ENCODE results near the gene CDC7. TPM values are rescaled to one million over a fixed set of nuclear protein-coding genes. Genes with fewer than 3 reads are reported as not detected.
"Not testable (repeated sequence)": the region's sequence is repeated elsewhere in the genome, so short reads cannot be mapped to it uniquely, and the experiment has no call there.

Gene CDC7
- total and polyA plus RNA-seq, 5 experiments from 2014 or later, result 2.9 to 9.5 (median 3.5) TPM

- POLR2A ChIA-PET, result no interaction called here
- Mint-ChIP-seq H3K4me3 (no peak overlapping the region), H3K27ac (no peak overlapping the region), H3K9me3 (no peaks in the 10 kb centered on the region), H3K36me3 (peaks cover 13 to 27% (median 22%) of the 10 kb centered on the region in 3 donors), H3K27me3 (no peaks in the 10 kb centered on the region), H3K4me1 (peaks cover 0 to 8% (median 0%) of the 10 kb centered on the region in 4 donors)
- ATAC-seq (no peak), DNase-seq (no peak)
Observed at GRCh38 chr1:91515994-91516393, 15.3 kb downstream of the CDC7 start.

- POLR2A ChIA-PET, ATAC-seq, H3K27me3 Mint-ChIP-seq, H3K9me3 Mint-ChIP-seq, DNase-seq, H3K4me1 Mint-ChIP-seq, H3K4me3 Mint-ChIP-seq: not testable (repeated sequence)
- peak overlapping the region in 1 of 10 donors; percentile 11 for H3K27ac Mint-ChIP-seq
- H3K36me3 Mint-ChIP-seq, result peaks cover 13 to 27% (median 22%) of the 10 kb centered on the region in 3 donors
Observed at GRCh38 chr1:91516605-91517004, 16.0 kb downstream of the CDC7 start.

GRCh38 chr1:91519167-91519566 is 18.5 kb downstream of the CDC7 start:
- DNase-seq, result not testable (repeated sequence)

GRCh38 chr1:91520942-91521507 is 20.4 kb downstream of the CDC7 start:
- H3K4me3 Mint-ChIP-seq, result no peak overlapping the region
- H3K27me3 Mint-ChIP-seq, result no peaks in the 10 kb centered on the region
- POLR2A ChIA-PET, result no interaction called here
- DNase-seq, result no peak
- H3K36me3 Mint-ChIP-seq, result peaks cover 6 to 17% (median 8%) of the 10 kb centered on the region in 3 donors
- peaks cover 5 to 13% (median 11%) of the 10 kb centered on the region in 4 donors for H3K4me1 Mint-ChIP-seq
- no peaks in the 10 kb centered on the region for H3K9me3 Mint-ChIP-seq
- H3K27ac Mint-ChIP-seq, result no peak overlapping the region
- ATAC-seq, result no peak

More at GRCh38 chr1:91519167-91519566, 18.5 kb downstream of the CDC7 start:
- Mint-ChIP-seq H3K4me1 (peaks cover 5 to 13% (median 11%) of the 10 kb centered on the region in 4 donors), H3K27ac (peak overlapping the region in 1 of 10 donors; percentile 10), H3K36me3 (peaks cover 13 to 22% (median 17%) of the 10 kb centered on the region in 3 donors)
- H3K9me3 Mint-ChIP-seq, ATAC-seq, H3K27me3 Mint-ChIP-seq, H3K4me3 Mint-ChIP-seq: not testable (repeated sequence)
- POLR2A ChIA-PET, result interaction anchor here (1.4 kb wide), 1 partner anchor 367 kb away, joined by 3 read pairs; the partner anchor contains the start of gene TGFBR3

- H3K27me3 Mint-ChIP-seq, result no peaks in the 10 kb centered on the region
- peak overlapping the region in 3 of 10 donors; percentile 0 to 53 (median 17) for H3K27ac Mint-ChIP-seq
- DNase-seq, result no peak
- peaks cover 0 to 2% (median 0%) of the 10 kb centered on the region in 3 donors for H3K36me3 Mint-ChIP-seq
- no peak for ATAC-seq
- peaks cover 5 to 16% (median 11%) of the 10 kb centered on the region in 4 donors for H3K4me1 Mint-ChIP-seq
- POLR2A ChIA-PET, result no interaction called here
- H3K4me3 Mint-ChIP-seq, result no peak overlapping the region
- no peaks in the 10 kb centered on the region for H3K9me3 Mint-ChIP-seq
Observed at GRCh38 chr1:91523482-91523881, 22.8 kb downstream of the CDC7 start.

DNA sequence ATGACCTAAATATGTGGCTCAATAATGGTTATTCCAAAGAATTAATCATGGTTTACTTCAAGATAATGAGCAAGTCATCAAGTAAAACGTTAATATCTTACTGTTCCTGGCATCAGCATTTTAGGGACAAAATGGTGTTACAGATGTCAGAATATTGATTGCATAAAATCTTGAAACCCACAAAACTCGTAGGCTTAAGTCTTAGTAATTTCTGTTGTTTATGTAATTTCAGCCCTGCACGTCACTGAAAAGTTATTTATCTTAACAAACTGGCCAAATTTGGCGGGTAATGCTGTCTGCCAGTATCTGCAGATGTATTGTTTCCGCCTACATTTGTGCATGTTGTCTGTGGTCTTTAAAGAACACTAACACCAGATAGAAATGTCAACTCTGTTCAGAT is 25.8 kb downstream of the CDC7 start:
- Mint-ChIP-seq H3K27ac (peak overlapping the region in 2 of 10 donors; percentile 0 to 29), H3K4me1 (peaks cover 11 to 22% (median 20%) of the 10 kb centered on the region in 4 donors), H3K27me3 (no peaks in the 10 kb centered on the region), H3K4me3 (no peak overlapping the region), H3K9me3 (no peaks in the 10 kb centered on the region), H3K36me3 (peaks cover 0 to 2% (median 0%) of the 10 kb centered on the region in 3 donors)
- POLR2A ChIA-PET, result no interaction called here
- DNase-seq (no peak), ATAC-seq (no peak)

DNA sequence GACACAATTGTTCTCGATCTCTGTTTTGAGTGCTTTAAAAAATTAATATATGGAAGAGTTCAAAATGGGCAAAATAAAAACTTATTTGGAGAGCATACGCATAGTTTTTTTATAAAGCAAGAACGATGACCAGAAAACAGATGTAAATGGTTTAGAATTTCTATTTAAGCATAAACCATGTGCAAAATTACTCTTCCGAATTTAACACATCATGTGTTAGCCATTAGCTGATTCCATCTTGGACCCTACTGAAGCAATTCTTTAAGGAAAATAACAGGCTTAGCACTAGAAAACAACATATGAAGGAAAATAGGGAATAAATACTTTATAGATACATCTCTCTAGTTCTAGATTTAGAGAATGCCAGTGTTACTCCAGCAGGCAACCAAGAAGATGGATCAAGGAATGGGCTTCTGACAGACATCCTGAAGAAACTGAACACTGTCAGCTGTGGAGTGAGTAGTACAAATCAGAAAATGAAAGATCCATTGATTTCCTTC is 26.7 kb downstream of the CDC7 start:
- H3K4me3 Mint-ChIP-seq, result no peak overlapping the region
- DNase-seq, result no peak

DNA sequence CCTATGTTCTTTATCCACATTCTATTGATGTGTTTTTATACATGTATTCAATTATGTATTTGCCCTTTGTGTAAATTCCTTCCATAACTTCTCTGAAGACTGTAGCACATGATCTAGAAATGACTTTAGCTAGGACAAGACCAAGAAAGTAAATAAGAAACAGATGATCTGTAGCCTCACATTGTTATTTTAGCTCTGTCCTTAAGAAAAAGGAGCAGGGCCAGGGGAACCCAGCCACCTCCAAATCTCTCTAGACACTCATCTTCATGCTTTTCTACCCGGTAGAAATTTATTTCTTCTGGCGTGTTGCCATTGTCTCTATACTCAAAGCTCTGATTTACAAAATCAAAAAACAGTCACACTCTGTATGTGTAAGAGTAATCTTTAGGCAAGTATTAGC is 27.1 kb downstream of the CDC7 start:
- H3K4me1 Mint-ChIP-seq, result peaks cover 11 to 26% (median 21%) of the 10 kb centered on the region in 4 donors
- no peak overlapping the region for H3K27ac Mint-ChIP-seq
- ATAC-seq (no peak), DNase-seq (no peak)
- no peaks in the 10 kb centered on the region for H3K9me3 Mint-ChIP-seq
- H3K4me3 Mint-ChIP-seq, result no peak overlapping the region
- POLR2A ChIA-PET, result no interaction called here
- no peaks in the 10 kb centered on the region for H3K27me3 Mint-ChIP-seq
- H3K36me3 Mint-ChIP-seq, result peaks cover 0 to 2% (median 0%) of the 10 kb centered on the region in 3 donors

More for the DNA sequence above, 26.7 kb downstream of the CDC7 start:
- POLR2A ChIA-PET, result no interaction called here
- Mint-ChIP-seq H3K27ac (no peak overlapping the region), H3K27me3 (no peaks in the 10 kb centered on the region), H3K9me3 (no peaks in the 10 kb centered on the region), H3K36me3 (peaks cover 0 to 2% (median 0%) of the 10 kb centered on the region in 3 donors), H3K4me1 (peaks cover 11 to 23% (median 20%) of the 10 kb centered on the region in 4 donors)
- ATAC-seq, result no peak

- DNase-seq (no peak), ATAC-seq (no peak)
- POLR2A ChIA-PET, result no interaction called here
- Mint-ChIP-seq H3K27me3 (no peaks in the 10 kb centered on the region), H3K4me1 (peaks cover 6 to 36% (median 10%) of the 10 kb centered on the region in 4 donors), H3K36me3 (no peaks in the 10 kb centered on the region), H3K4me3 (no peak overlapping the region), H3K9me3 (no peaks in the 10 kb centered on the region), H3K27ac (no peak overlapping the region)
Observed at GRCh38 chr1:91529856-91530255, 29.2 kb downstream of the CDC7 start.

GRCh38 chr1:91533361-91534024 is 32.8 kb downstream of the CDC7 start:
- DNase-seq (no peak), ATAC-seq (no peak)
- Mint-ChIP-seq H3K27me3 (no peaks in the 10 kb centered on the region), H3K9me3 (no peaks in the 10 kb centered on the region), H3K4me3 (peak overlapping the region in 1 of 10 donors; percentile 28), H3K36me3 (no peaks in the 10 kb centered on the region), H3K27ac (peak overlapping the region in 4 of 10 donors; percentile 21 to 84 (median 57)), H3K4me1 (peaks cover 6 to 37% (median 10%) of the 10 kb centered on the region in 4 donors)
- POLR2A ChIA-PET, result no interaction called here

- Mint-ChIP-seq H3K4me1 (peaks cover 2 to 30% (median 4%) of the 10 kb centered on the region in 4 donors), H3K9me3 (no peaks in the 10 kb centered on the region), H3K36me3 (no peaks in the 10 kb centered on the region), H3K27me3 (no peaks in the 10 kb centered on the region), H3K4me3 (no peak overlapping the region), H3K27ac (no peak overlapping the region)
- POLR2A ChIA-PET, result no interaction called here
- DNase-seq (no peak), ATAC-seq (no peak)
Observed at GRCh38 chr1:91535441-91535840, 34.8 kb downstream of the CDC7 start.

DNA sequence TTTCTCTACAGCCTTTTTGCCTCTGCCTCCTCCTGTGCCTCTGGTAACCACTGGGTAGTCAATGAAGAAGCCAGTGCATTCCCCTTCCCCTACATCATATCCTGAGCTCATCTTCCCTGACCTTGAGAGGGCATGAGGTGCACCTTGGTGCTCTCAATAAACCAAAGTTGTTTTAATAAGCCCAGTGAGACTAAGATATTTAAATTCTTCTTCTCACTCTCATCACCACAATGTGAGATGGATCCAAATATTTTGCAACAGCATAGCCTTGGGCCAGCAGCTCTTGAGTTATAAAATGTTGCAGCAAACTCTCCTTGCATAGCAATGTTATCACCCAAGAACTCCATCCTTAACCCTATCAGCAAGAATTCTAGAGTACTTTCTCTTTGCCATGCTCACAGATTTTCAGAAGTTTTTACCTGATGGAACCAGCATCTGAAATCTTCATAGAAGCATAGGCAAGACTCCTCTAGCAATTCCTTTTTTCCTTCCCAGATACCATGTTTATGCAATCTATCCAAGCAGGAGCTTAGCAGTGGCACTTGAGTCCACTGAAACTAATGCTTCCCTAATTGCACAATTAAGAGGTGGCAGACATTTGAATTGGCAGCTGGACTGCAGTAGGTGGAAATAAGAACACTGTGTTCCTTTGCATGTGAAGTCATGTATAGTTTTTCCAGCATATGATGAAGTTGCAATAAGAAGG is 36.8 kb downstream of the CDC7 start:
- Mint-ChIP-seq H3K36me3 (no peaks in the 10 kb centered on the region), H3K27ac (peak overlapping the region in 2 of 10 donors; percentile 30 to 31), H3K9me3 (peaks cover 0 to 3% (median 0%) of the 10 kb centered on the region in 9 donors), H3K4me1 (peaks cover 2 to 42% (median 15%) of the 10 kb centered on the region in 4 donors), H3K27me3 (no peaks in the 10 kb centered on the region), H3K4me3 (no peak overlapping the region)
- no peak for ATAC-seq
- no peak for DNase-seq
- POLR2A ChIA-PET, result interaction anchor here (0.6 kb wide), 1 partner anchor 678 kb away, joined by 3 read pairs; no protein-coding TSS in a partner anchor

DNA sequence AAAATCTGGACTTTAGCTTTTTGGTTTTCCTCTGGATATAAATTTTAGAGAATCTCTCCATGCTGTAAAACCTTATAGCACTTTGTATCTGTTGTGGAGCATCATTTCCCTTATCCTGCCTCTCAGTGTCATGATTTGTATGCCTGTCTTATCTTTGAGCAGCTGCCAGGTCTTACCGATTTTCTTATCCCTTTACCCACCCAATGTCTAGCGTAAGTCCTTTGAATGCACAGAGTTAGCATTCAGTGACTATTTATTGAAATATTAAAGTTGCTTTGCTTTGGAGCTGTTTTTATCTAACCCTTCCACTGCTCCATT is 37.3 kb downstream of the CDC7 start:
- Mint-ChIP-seq H3K27ac (no peak overlapping the region), H3K36me3 (no peaks in the 10 kb centered on the region), H3K9me3 (peaks cover 0 to 3% (median 0%) of the 10 kb centered on the region in 9 donors), H3K27me3 (no peaks in the 10 kb centered on the region), H3K4me3 (no peak overlapping the region), H3K4me1 (peaks cover 2 to 38% (median 15%) of the 10 kb centered on the region in 4 donors)
- ATAC-seq (no peak), DNase-seq (no peak)
- POLR2A ChIA-PET, result no interaction called here

All from naive thymus-derived CD8-positive, alpha-beta T cell (primary cell).